ENCODE measurements around the gene KHK.

The KHK gene

DNA sequence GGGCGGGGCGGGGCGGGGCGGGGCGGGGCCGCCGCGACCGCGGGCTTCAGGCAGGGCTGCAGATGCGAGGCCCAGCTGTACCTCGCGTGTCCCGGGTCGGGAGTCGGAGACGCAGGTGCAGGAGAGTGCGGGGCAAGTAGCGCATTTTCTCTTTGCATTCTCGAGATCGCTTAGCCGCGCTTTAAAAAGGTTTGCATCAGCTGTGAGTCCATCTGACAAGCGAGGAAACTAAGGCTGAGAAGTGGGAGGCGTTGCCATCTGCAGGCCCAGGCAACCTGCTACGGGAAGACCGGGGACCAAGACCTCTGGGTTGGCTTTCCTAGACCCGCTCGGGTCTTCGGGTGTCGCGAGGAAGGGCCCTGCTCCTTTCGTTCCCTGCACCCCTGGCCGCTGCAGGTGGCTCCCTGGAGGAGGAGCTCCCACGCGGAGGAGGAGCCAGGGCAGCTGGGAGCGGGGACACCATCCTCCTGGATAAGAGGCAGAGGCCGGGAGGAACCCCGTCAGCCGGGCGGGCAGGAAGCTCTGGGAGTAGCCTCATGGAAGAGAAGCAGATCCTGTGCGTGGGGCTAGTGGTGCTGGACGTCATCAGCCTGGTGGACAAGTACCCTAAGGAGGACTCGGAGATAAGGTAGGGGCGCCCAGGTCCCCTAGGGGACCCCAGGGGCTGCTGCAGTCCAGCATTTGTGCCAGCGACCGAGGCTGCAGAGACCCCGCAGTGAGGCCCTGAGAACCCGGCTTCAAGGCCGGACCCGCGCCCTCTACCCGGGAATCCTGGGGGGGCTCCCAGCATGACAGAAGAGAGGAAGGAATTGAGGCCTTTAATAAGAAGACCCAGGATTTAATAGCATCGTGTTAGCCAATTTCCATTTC is at the start of gene KHK:
TSS of gene KHK (plus strand) at position 49 of the 870 bp plus-strand sequence. CDS start at position 537, 488 bp downstream.
- no peaks in the 10 kb centered on the region for H3K27me3 Mint-ChIP-seq
- H3K36me3 Mint-ChIP-seq, result no peaks in the 10 kb centered on the region
- peak within 1 kb of the TSS; percentile 35 for H3K27ac Mint-ChIP-seq
- H3K4me1 Mint-ChIP-seq, result peaks cover 10% of the 10 kb centered on the region
- no peaks in the 10 kb centered on the region for H3K9me3 Mint-ChIP-seq
- H3K4me3 Mint-ChIP-seq, result peak within 1 kb of the TSS; percentile 88

DNA sequence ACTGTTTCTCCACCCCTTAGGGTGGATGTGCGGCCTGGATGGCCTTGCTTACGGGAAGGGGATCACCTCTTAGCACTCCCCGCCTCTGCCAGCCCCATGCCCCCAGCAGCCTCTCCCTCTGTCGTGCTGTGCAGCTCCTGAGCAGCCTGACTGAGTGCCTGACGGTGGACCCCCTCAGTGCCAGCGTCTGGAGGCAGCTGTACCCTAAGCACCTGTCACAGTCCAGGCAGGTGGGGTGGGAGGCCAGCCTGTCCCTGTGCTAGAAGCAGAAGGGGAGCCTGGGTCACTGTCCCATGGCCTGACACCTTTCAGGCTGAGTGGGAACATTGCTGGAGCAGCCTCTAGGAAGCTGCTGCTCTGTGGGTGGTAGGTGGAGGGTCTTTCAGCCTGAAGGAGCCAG is 48.6 kb upstream of the KHK start:
- Mint-ChIP-seq H3K36me3 (peaks cover 13% of the 10 kb centered on the region), H3K4me3 (no peak overlapping the region), H3K4me1 (peaks cover 23% of the 10 kb centered on the region), H3K27ac (no peak overlapping the region), H3K9me3 (no peaks in the 10 kb centered on the region), H3K27me3 (no peaks in the 10 kb centered on the region)

DNA sequence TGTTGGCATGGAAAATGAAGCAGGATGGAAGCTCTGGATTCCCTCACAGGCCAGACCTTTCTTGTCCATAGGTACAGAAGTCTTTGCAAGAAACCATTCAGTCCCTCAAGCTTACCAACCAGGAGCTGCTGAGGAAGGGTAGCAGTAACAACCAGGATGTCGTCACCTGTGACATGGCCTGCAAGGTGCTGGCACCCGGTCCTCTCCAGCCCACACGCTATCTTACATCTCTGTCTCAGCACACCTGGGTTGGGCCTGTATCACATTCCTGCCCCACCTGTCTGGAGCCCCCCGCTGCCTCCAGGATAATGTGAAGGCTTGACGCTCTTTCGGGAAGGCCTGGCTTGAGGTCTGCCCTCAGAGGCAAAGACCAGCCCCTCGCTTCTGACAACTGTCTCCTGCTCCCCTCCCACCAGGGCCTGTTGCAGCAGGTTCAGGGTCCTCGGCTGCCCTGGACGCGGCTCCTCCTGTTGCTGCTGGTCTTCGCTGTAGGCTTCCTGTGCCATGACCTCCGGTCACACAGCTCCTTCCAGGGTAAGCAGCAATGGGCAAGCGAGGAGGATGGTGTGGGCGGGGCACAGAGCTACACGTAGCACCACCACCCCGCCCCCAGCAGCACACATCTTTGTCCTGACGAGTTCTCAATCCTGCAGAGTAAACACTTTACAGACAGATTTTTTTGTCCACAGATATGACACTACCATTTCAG is 47.8 kb upstream of the KHK start:
- Mint-ChIP-seq H3K27me3 (no peaks in the 10 kb centered on the region), H3K27ac (no peak overlapping the region), H3K36me3 (peaks cover 13% of the 10 kb centered on the region), H3K4me1 (peaks cover 18% of the 10 kb centered on the region), H3K9me3 (no peaks in the 10 kb centered on the region), H3K4me3 (no peak overlapping the region)

DNA sequence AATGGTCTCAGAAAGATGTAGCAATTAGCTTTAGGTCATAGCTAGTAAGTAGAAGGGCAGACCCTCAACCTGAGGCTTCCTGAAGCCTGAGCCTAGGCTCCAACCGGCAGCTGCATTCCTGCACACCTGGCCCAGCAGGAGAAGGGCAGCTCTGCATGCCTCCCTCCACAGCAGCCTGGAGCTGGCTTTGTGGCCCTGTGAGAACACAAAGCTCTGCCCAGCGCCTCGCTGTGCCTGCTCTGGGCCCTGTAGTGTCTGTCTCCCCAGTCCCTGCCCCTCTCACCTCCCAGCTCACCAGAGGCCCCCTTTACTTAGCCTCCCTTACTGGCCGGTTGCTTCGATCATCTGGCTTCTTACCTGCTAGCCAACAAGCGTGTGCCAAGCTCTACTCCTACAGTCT is 47.1 kb upstream of the KHK start:
- no peak overlapping the region for H3K27ac Mint-ChIP-seq
- peaks cover 11% of the 10 kb centered on the region for H3K4me1 Mint-ChIP-seq
- no peaks in the 10 kb centered on the region for H3K9me3 Mint-ChIP-seq
- no peak overlapping the region for H3K4me3 Mint-ChIP-seq
- no peaks in the 10 kb centered on the region for H3K27me3 Mint-ChIP-seq
- H3K36me3 Mint-ChIP-seq, result peaks cover 9% of the 10 kb centered on the region

DNA sequence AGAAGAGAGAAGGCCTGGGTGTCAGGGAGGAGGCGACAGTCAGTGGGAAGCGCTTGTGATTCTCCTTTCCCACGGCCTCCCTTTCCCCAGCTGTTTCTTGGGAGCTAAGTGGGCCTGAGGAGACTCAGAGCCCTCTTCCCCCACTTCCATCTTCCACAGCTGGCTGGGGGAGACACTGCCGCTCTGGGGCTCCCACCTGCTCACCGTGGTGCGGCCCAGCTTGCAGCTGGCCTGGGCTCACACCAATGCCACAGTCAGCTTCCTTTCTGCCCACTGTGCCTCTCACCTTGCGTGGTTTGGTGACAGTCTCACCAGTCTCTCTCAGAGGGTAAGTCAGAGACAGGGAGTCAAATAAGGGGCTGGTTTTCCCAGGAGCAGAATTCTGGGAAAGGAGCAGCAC is 46.7 kb upstream of the KHK start:
- Mint-ChIP-seq H3K27ac (no peak overlapping the region), H3K36me3 (peaks cover 9% of the 10 kb centered on the region), H3K27me3 (no peaks in the 10 kb centered on the region), H3K4me3 (no peak overlapping the region), H3K9me3 (no peaks in the 10 kb centered on the region), H3K4me1 (peaks cover 7% of the 10 kb centered on the region)

DNA sequence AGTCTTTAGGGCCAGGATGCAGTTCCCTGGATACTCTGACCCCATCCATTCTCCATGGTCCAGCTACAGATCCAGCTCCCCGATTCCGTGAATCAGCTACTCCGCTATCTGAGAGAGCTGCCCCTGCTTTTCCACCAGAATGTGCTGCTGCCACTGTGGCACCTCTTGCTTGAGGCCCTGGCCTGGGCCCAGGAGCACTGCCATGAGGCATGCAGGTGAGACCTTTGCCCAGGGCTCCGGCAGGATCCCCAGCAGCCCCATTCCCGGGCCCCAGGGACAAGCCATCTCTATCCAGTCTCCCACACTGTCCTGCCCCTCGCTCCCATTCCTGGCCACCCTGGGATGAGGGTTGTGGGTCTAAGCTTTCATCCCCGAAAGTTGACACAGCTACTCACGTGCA is 46.3 kb upstream of the KHK start:
- H3K4me3 Mint-ChIP-seq, result no peak overlapping the region
- H3K27ac Mint-ChIP-seq, result no peak overlapping the region
- peaks cover 9% of the 10 kb centered on the region for H3K36me3 Mint-ChIP-seq
- H3K4me1 Mint-ChIP-seq, result peaks cover 3% of the 10 kb centered on the region
- no peaks in the 10 kb centered on the region for H3K27me3 Mint-ChIP-seq
- H3K9me3 Mint-ChIP-seq, result no peaks in the 10 kb centered on the region

DNA sequence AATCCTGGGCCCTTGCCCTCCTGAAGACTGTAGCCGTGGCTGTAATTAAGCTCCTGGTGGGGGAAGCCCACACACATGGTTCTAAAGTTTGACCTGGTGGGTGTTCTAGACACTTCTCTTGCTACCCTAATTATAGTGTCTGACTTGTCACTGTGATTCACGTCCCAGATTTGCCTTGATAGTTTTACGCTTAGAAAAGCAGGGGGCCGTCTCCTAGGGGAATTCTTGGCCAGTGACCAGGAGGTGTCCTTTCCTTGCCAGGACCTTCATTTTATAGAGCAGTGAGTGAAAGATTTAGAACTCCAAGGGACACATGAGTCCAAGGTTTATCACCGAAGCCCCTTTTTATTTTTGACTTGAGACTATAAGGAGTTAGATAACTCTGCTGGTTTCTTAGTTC is 44.8 kb upstream of the KHK start:
- H3K9me3 Mint-ChIP-seq, result no peaks in the 10 kb centered on the region

DNA sequence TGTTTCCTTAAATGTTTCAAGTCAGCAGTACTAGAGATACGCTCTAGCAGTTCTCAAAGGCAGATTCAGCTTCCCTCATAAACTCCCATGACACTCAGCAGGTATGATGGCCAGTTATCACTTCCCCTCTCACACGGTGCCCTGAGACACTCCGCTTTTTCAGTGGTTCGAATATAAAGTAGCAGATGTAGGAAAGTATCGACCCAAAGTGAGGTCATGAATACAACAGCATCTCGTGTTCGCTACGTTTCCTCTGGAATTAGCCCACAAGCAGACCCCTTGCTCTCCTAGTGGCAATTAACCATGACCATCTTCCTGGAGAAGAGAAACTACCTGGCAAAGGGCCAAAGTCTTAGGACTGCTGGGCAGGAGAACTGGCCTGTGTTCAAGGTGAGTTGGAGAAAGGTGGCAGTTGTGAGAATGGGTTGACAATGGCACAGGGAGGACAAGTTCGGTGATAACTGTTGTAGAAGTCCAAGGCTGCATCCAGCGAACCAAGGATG is 44.4 kb upstream of the KHK start:
- H3K4me1 Mint-ChIP-seq, result peaks cover 3% of the 10 kb centered on the region
- no peak overlapping the region for H3K4me3 Mint-ChIP-seq
- H3K27ac Mint-ChIP-seq, result no peak overlapping the region
- H3K9me3 Mint-ChIP-seq, result no peaks in the 10 kb centered on the region
- peaks cover 7% of the 10 kb centered on the region for H3K36me3 Mint-ChIP-seq
- no peaks in the 10 kb centered on the region for H3K27me3 Mint-ChIP-seq

More for the DNA sequence above, 44.8 kb upstream of the KHK start:
- H3K4me3 Mint-ChIP-seq, result no peak overlapping the region
- H3K4me1 Mint-ChIP-seq, result peaks cover 3% of the 10 kb centered on the region
- no peak overlapping the region for H3K27ac Mint-ChIP-seq
- H3K36me3 Mint-ChIP-seq, result peaks cover 7% of the 10 kb centered on the region
- H3K27me3 Mint-ChIP-seq, result no peaks in the 10 kb centered on the region

DNA sequence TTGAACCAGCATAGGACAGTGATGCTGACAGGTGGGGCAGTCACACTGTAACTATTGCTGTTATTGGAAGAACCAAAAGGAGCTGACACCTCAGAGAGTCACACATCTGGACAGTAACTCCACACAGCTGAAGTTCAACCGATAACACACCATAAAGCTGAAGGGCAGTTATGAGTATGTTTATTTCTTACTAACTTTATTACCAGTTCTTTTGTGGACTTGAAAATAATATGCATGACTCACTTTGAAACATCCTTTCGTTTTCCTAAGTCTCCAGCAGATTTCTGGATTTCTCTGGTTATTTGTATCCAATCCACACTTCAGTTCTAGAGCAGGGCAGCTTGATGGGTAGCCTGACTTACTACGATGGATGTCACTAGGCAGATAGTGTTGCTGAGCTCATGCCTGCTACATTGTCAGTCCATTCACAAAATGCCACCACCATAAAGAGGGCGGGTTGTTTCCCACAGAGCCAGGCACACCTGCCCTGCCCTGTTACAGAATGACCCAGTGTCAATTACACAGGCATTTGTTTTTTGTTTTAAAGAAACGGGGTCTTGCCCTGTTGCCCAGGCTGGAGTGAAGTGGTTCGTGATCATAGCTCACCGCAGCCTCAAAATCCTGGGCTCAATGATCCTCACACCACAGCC is 43.5 kb upstream of the KHK start:
- Mint-ChIP-seq H3K27ac (no peak overlapping the region), H3K9me3 (no peaks in the 10 kb centered on the region), H3K27me3 (no peaks in the 10 kb centered on the region), H3K4me3 (no peak overlapping the region), H3K36me3 (peaks cover 7% of the 10 kb centered on the region), H3K4me1 (peaks cover 3% of the 10 kb centered on the region)

DNA sequence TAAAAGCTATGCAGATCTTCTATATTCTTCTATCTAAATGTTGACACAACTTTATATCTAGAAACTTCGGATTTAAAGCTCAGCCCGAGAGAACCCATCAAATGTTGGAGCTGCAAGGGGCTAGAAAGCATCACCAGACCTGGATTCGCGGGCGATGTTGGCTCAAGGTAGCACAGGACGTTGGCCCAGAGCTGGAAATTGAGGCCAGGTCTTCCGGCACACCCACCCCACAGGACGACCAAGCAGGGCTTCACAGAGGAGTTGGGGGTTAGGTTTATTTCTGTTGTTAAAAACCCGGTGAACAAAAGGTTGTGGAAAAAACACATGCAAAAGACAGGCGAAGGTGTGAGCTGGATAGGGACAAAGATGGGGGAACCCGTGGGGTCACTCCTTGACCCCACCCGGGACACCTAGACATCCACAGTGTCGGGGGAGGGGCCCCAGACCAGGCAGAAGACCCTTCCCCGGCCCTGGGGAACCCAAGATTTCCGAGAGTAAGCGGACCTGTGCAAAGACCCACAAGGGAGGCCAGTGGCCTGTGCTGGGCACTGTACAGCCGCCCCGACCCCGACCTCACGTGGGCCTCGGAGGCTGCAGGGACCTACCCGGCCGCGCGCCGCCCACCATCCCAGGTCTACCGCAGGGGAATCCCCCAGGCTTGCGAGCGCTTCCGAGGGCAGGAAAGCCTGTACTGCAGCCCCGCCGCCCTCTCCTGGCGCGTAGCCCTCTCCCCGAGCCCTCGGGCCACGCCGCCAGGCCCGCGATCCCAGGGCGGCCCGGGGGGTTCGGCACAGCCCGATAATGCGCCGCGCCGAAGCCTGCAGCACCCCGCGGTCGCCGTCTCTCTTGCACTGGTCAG is 36.9 kb upstream of the KHK start:
- peak overlapping the region; percentile 100 for H3K27ac Mint-ChIP-seq
- H3K9me3 Mint-ChIP-seq, result peaks cover 4% of the 10 kb centered on the region
- H3K36me3 Mint-ChIP-seq, result peaks cover 3% of the 10 kb centered on the region
- H3K4me3 Mint-ChIP-seq, result peak overlapping the region; percentile 97
- H3K4me1 Mint-ChIP-seq, result peaks cover 10% of the 10 kb centered on the region
- peaks cover 4% of the 10 kb centered on the region for H3K27me3 Mint-ChIP-seq

DNA sequence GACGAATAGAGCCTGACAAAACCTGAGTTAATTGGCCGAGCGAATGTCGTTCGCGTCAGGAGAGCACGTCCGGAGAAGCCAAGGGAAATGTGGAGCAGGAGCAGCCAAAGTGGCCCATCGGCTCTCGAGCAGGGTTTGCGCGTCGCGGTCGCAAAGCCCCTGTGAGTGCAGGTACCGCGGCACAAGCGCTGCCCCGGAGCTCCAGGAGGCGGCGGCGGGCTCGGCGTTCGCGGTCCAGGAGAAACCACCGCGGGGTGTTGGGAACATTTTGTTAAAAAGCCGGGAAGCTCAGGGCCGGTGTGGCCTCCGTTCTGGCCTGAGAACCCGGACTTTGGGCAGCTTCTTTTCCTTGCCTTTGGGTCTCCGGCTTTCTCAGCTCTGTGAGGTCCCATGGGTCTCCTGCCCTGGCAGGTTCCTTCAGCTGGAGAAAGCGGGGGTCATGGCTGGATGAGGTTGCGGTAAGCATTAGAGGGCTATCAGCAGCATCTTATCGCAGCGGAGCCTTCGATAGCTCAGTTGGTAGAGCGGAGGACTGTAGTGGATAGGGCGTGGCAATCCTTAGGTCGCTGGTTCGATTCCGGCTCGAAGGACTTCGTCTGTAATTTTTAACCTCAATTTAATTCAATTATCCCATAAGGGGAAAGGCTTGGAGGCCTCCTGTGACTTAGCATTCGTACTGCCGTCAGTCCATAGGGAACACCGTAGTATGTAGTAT is 36.1 kb upstream of the KHK start:
- Mint-ChIP-seq H3K4me1 (peaks cover 10% of the 10 kb centered on the region), H3K27ac (peak overlapping the region; percentile 100), H3K4me3 (peak overlapping the region; percentile 97), H3K36me3 (peaks cover 6% of the 10 kb centered on the region), H3K27me3 (peaks cover 4% of the 10 kb centered on the region), H3K9me3 (peaks cover 4% of the 10 kb centered on the region)

DNA sequence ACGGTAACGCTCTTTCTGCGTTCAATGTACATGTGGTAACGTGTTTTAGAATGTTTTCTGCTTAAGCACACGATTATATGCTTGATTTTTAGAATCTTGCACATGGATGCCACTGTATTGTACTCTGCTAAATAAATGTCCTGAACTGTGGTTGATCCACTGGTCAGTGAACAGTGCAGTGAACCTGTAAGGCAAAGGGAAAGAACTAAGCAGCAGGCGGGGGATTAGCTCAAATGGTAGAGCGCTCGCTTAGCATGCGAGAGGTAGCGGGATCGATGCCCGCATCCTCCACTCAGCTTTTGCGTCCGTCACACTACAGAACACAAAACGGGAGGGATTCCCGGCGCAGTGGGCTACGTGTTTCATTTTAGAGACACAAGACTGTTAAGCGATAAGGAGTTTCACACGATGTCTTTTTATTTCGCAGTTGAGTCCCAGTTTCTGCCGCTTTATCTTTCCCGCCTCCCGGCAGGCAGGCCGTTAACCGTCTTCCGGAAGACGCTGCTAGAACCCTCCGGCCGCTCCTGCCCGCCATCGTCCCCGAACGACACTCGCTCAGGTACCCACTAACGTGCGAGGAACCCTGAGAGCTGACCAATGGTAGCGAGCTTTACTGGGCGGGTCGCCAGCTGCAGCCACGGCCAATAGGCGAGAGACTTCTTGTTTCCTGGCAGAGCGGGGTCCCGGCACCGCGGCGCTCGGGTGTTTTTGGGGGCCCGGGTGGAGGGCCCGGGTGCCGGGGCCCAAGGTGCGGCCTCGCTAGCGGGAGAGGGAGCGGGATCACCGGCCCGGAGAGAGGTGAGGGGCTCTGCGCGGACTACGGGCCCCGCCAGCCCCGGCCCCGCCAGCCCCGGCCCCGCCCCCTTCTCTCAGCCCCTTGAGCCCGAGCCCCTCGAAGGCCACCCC is 35.3 kb upstream of the KHK start, which contains the start of gene AGBL5:
TSS of gene AGBL5 (plus strand) at position 673 of the 906 bp plus-strand sequence. CDS start 1,291 bp downstream, outside the sequence.
- H3K4me3 Mint-ChIP-seq, result peak within 1 kb of the TSS; percentile 97

DNA sequence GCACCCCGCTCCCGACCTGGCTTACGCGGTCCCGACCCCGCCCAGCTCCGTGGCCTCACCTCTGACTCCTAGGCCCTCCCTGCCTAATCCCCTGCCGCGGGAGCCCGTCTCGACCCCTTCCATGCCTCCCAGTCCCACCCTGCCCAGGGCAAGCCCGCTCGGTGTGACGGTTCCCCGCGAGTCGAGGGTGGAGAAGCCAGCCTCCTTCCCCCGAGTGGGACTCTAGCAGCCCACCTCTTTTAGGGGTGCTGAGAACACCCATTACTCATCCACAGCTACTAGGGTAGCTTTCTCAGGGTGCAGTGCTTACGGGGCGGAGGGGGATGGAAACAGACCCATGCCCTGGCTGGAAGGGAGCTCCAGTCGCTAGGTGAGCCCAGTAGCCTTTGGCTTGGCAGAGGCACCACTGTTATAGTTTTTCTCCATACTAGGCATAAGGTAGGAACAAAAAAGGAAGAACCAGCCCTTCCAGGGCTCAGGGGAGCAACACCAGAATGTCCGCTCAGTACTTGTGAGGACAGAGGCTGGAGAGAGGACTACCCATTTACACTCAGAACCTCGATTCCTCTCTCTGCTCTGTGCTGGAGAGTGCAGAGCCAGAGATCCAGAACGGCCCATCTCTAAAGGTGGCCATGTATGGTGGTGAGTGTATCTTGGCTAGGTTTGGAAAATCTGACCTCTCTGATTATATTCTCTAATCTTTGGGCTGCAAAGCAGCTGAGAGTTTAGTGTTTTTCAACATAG is 34.5 kb upstream of the KHK start:
- H3K27ac Mint-ChIP-seq, result peak overlapping the region; percentile 84
- H3K4me1 Mint-ChIP-seq, result peaks cover 10% of the 10 kb centered on the region
- peak overlapping the region; percentile 89 for H3K4me3 Mint-ChIP-seq
- peaks cover 4% of the 10 kb centered on the region for H3K9me3 Mint-ChIP-seq
- peaks cover 6% of the 10 kb centered on the region for H3K36me3 Mint-ChIP-seq
- H3K27me3 Mint-ChIP-seq, result peaks cover 4% of the 10 kb centered on the region

More for the DNA sequence above, 35.3 kb upstream of the KHK start, which contains the start of gene AGBL5:
- Mint-ChIP-seq H3K36me3 (peaks cover 6% of the 10 kb centered on the region), H3K27ac (peak within 1 kb of the TSS; percentile 100), H3K4me1 (peaks cover 10% of the 10 kb centered on the region), H3K9me3 (peaks cover 4% of the 10 kb centered on the region), H3K27me3 (peaks cover 4% of the 10 kb centered on the region)

All from activated naive CD4-positive, alpha-beta T cell treated with anti-CD3 and anti-CD28 coated beads, Interleukin-2, amount 50 U/mL, for 24 hours (primary cell).